Activated B cell treated with CpG ODN at 0.5 μM for 24 hours (primary cell): ENCODE data around the gene SEL1L3. TPM values are rescaled to one million over a fixed set of nuclear protein-coding genes. Genes with fewer than 3 reads are reported as not detected.
"Not testable (repeated sequence)": the region's sequence is repeated elsewhere in the genome, so short reads cannot be mapped to it uniquely, and the experiment has no call there.

ENCODE experiments used
- ATAC-seq: fragments of 200-7000 bp; cut with Tn5 transposase; one replicate; pipeline ENCODE4 v1.10.0; 2021; ENCODE audit warnings: low read depth, mild to moderate bottlenecking, moderate library complexity
- CTCF ChIA-PET: fragments of 350-600 bp; sonication (Branson Sonifier 250); formaldehyde crosslinking; loops from one replicate; lab custom pipeline; 2021; ENCODE audit warnings: antibody characterized with exemption; lab: Charles Lee
- POLR2A ChIA-PET: fragments of 350-600 bp; sonication (Branson Sonifier 250); formaldehyde crosslinking; loops from one replicate; lab custom pipeline; 2021; ENCODE audit warnings: antibody characterized with exemption; lab: Charles Lee
- DNase-seq: peaks from one replicate; pipeline ENCODE4 v3.0.0; 2022
- H3K27ac Mint-ChIP-seq: one replicate; pipeline ENCODE4 v1.8.0; 2020; ENCODE audit warnings: mixed read lengths
- H3K27me3 Mint-ChIP-seq: one replicate; pipeline ENCODE4 v1.8.0; 2021; ENCODE audit warnings: mixed read lengths
- H3K36me3 Mint-ChIP-seq: one replicate; pipeline ENCODE4 v1.8.0; 2021; ENCODE audit warnings: low read depth, mixed read lengths
- H3K4me1 Mint-ChIP-seq: one replicate; pipeline ENCODE4 v1.8.0; 2021; ENCODE audit warnings: mixed read lengths
- H3K4me3 Mint-ChIP-seq: one replicate; pipeline ENCODE4 v1.8.0; 2020; ENCODE audit warnings: mild to moderate bottlenecking, mixed read lengths
- H3K9me3 Mint-ChIP-seq: one replicate; pipeline ENCODE4 v1.8.0; 2020; ENCODE audit warnings: mixed read lengths
- CTCF ChIP-seq: fragments of 200-600 bp; IDR thresholded peaks from one replicate; pipeline ENCODE4 v1.8.0; 2022; ENCODE audit warnings: antibody characterized with exemption, mild to moderate bottlenecking
- intact Hi-C: fragments of 100-400 bp; cut with micrococcal nuclease; formaldehyde crosslinking; loops from one replicate; pipeline ENCODE4 v1.15.1; 2024
- total RNA-seq: library from RNA; stranded (reverse); gene quantifications from 2 replicates; pipeline ENCODE4 v1.2.3, GENCODE V29; 2022

The SEL1L3 gene
- total RNA-seq, 1 donor from 2014 or later = 113 TPM

- intact Hi-C loops = loop anchor here (10.0 kb wide), 1 partner anchor 995 kb away; the partner anchor contains the start of gene STIM2
- no peak for TF ChIP-seq CTCF
- Mint-ChIP-seq H3K27me3 (no peaks in the 10 kb centered on the region), H3K4me1 (peaks cover 99% of the 10 kb centered on the region), H3K9me3 (no peaks in the 10 kb centered on the region), H3K4me3 (no peak overlapping the region), H3K36me3 (peaks cover 2% of the 10 kb centered on the region), H3K27ac (peak overlapping the region; percentile 84)
- DNase-seq = no peak
- ChIA-PET CTCF (interaction anchor here (0.7 to 1.0 kb wide), 3 partner anchors 15 to 42 kb away, joined by 3 to 9 read pairs (median 3); no protein-coding TSS in a partner anchor), POLR2A (interaction anchor here (0.6 to 2.6 kb wide), 4 partner anchors 9 to 44 kb away, joined by 4 to 17 read pairs (median 10); partner anchors contain the start of gene SMIM20)
- ATAC-seq = no peak
Observed at GRCh38 chr4:25870081-25870480, 7.3 kb upstream of the SEL1L3 start.

DNA sequence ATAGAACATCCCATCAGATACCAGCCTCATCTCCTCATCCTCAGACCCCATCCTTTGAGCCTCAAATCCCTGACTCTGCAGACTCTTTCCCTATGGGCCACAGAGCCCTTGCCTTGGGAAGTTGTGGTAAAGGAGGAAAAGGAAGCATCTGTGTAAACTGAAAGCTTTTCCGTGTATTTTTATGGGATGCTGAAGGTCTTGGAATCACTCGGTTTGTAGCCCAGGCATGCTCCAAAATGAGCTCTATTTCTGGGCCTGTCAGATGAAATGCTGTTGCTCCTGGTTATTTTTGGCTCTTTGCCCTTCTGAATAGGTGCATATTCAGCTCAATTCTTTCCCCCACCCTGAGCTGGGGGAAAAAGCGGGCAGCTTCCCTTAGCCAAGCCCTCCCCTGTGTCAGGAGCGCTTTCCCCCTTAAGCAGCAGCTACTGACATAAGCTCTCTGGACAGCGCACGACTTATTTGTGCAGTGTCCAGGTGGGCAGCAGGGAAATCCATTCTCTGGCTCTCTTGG is 5.0 kb upstream of the SEL1L3 start:
- TF ChIP-seq CTCF = no peak
- no peak for ATAC-seq
- no peaks in the 10 kb centered on the region for H3K9me3 Mint-ChIP-seq
- ChIA-PET CTCF (interaction anchor here (1.0 kb wide), 1 partner anchor 13 kb away, joined by 4 read pairs; no protein-coding TSS in a partner anchor), POLR2A (interaction anchor here (0.9 to 1.3 kb wide), 4 partner anchors 11 to 46 kb away, joined by 3 to 6 read pairs (median 4); partner anchors contain the start of gene SMIM20)
- H3K4me1 Mint-ChIP-seq = peaks cover 92% of the 10 kb centered on the region
- DNase-seq = no peak
- peak overlapping the region; percentile 82 for H3K27ac Mint-ChIP-seq
- peak overlapping the region; percentile 9 for H3K4me3 Mint-ChIP-seq
- intact Hi-C loops = no loop called here
- H3K36me3 Mint-ChIP-seq = peaks cover 2% of the 10 kb centered on the region
- no peaks in the 10 kb centered on the region for H3K27me3 Mint-ChIP-seq

GRCh38 chr4:25866401-25866800 is 3.6 kb upstream of the SEL1L3 start:
- CTCF ChIA-PET, H3K9me3 Mint-ChIP-seq, ATAC-seq, H3K27me3 Mint-ChIP-seq, DNase-seq, H3K36me3 Mint-ChIP-seq: not testable (repeated sequence)
- peak overlapping the region; percentile 47 for H3K4me3 Mint-ChIP-seq
- POLR2A ChIA-PET = interaction anchor here (1.3 to 4.1 kb wide), 4 partner anchors 10 to 47 kb away, joined by 5 to 47 read pairs (median 9); partner anchors contain the start of gene SMIM20
- intact Hi-C loops = loop anchor here (1.0 kb wide), 1 partner anchor 9 kb away; no protein-coding TSS in a partner anchor
- H3K4me1 Mint-ChIP-seq = peaks cover 84% of the 10 kb centered on the region
- peak overlapping the region; percentile 82 for H3K27ac Mint-ChIP-seq

GRCh38 chr4:25865586-25865985 is 2.8 kb upstream of the SEL1L3 start:
- peaks cover 10% of the 10 kb centered on the region for H3K36me3 Mint-ChIP-seq
- H3K27ac Mint-ChIP-seq = peak overlapping the region; percentile 82
- ChIA-PET CTCF (no interaction called here), POLR2A (interaction anchor here (0.6 to 4.1 kb wide), 9 partner anchors 8 to 211 kb away, joined by 3 to 47 read pairs (median 6); partner anchors contain the start of gene SMIM20)
- ATAC-seq (no peak), DNase-seq (no peak)
- H3K27me3 Mint-ChIP-seq = no peaks in the 10 kb centered on the region
- peak overlapping the region; percentile 64 for H3K4me3 Mint-ChIP-seq
- peaks cover 84% of the 10 kb centered on the region for H3K4me1 Mint-ChIP-seq
- intact Hi-C loops = no loop called here
- no peak for TF ChIP-seq CTCF
- no peaks in the 10 kb centered on the region for H3K9me3 Mint-ChIP-seq

- H3K27ac Mint-ChIP-seq = peak overlapping the region; percentile 82
- H3K4me3 Mint-ChIP-seq = peak overlapping the region; percentile 83
- CTCF ChIA-PET = interaction anchor here (0.7 to 1.4 kb wide), 4 partner anchors 9 to 62 kb away, joined by 3 to 4 read pairs (median 3); partner anchors contain the start of gene SMIM20
- H3K9me3 Mint-ChIP-seq = no peaks in the 10 kb centered on the region
- intact Hi-C loops = loop anchor here (1.0 to 5.0 kb wide), 6 partner anchors 7 to 1129 kb away; partner anchors contain the start of genes RBPJ and ZCCHC4
- POLR2A ChIA-PET = interaction anchor here (0.7 to 4.1 kb wide), 7 partner anchors 9 to 456 kb away, joined by 3 to 47 read pairs (median 6); partner anchors contain the start of gene SMIM20
- ATAC-seq (no peak), DNase-seq (no peak)
- H3K4me1 Mint-ChIP-seq = peaks cover 84% of the 10 kb centered on the region
- no peak for TF ChIP-seq CTCF
- H3K36me3 Mint-ChIP-seq = peaks cover 15% of the 10 kb centered on the region
- no peaks in the 10 kb centered on the region for H3K27me3 Mint-ChIP-seq
Observed at GRCh38 chr4:25863831-25864418, 1.1 kb upstream of the SEL1L3 start.
